ENCODE data around the gene PTPRZ1. TPM values are rescaled to one million over a fixed set of nuclear protein-coding genes. Genes with fewer than 3 reads are reported as not detected.

Gene PTPRZ1
- total RNA-seq, 1 donor from 2014 or later: 31.5 TPM

DNA sequence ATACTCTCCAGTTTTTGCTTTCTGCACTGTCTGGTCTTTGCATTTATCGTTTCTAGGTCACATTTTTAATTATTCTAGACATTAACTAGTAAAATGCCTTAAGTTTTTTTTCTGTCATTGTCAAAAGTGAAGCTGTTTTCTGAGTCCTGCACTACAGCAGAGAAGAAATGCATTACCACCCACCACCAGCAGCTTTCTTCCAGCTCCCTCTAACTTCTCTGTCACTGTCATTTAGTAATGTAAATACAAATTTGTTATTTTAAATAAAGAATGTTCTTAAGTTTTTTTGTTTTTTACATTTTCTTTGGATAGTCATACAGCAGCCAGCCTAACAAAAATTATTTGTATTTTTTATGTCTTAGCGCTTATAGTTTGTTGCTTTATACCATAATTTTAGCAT is 18.8 kb downstream of the PTPRZ1 start:
- no peak for DNase-seq

DNA sequence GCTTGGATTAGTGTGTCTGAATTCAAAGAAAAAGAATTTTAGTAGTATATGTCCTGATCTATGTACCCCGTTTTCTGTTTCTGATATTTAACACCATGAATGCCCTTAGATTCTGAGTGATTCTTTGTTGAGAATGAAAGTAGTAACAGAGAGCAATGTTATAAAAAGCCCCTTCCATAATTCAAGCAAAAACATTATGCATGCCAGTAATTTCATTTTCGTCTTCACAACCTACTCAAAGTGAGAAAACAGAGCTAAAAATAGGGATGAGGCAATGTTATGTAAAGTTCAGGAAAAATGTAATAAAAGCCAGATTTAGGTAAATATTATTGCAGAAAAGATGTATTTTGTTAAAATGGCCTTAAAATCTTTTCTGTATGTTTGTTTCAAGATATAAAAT is 28.1 kb downstream of the PTPRZ1 start:
- no peak for DNase-seq

DNA sequence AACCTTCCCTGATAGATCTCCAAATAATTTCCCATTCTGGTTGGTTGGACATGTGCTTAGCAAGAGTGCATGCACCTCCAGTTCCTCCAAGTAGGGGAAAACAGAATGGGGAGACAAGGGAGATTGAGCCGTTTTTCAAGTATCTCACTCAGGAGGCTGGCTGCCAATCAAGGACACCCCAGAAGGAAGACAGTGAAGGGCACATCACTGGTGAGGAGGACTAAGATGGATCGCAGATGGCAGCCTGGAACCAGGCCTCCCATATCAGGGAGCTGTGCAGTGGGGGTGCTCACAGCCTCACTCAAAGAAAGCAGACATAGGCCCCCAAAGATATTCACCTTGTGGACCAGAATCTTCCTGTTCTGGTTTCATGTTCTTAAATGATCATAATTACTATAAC is 31.2 kb downstream of the PTPRZ1 start:
- DNase-seq: no peak

DNA sequence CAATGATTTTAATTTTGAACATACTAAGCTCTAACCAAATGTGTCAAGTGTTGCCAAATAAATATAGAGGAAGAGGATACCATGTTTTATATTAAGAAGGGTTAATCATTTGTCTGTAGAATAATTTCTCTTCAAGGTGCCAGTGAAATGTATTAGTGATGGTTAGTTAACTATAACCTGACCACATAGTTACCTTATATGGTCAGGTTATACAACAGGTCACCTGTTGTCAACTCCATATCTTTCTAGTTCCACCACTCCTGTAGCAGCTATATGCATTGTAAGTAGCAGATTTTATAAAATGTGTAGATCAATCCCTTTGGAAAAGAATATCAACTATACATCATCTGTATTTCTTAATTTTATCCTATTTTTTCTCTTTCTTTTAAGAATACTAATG is 35.1 kb downstream of the PTPRZ1 start:
- no peak for DNase-seq

DNA sequence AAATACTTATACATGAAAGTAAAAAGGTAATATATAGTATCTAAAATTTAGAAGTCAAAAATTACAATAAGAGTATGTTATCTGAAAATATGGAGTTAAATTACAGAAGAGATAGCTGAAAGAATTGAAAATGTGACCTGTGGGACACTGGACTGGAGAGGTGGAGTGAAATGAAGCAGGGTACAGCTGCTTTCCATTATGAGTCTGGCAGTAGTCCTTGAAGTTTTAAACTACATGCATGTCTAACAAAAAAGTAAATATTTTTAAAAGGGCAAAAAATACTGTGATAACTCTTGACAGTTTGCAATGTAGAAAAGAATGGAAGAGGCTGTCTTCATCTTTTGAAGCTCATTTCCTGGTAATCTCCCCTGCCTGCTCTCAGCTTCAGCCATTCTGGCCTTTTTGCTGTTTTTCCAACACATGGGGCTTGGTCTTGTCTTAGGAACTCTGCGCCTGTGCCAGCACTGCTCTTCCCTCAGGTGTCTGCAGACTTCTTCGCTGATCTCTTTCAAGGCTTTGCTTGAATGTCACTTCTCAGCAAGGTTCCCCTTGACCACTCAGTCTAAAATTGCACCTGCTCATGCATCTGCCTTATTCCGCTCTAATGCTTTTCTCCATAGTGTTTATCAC is 36.9 kb downstream of the PTPRZ1 start:
- peak; percentile 11 for DNase-seq

DNA sequence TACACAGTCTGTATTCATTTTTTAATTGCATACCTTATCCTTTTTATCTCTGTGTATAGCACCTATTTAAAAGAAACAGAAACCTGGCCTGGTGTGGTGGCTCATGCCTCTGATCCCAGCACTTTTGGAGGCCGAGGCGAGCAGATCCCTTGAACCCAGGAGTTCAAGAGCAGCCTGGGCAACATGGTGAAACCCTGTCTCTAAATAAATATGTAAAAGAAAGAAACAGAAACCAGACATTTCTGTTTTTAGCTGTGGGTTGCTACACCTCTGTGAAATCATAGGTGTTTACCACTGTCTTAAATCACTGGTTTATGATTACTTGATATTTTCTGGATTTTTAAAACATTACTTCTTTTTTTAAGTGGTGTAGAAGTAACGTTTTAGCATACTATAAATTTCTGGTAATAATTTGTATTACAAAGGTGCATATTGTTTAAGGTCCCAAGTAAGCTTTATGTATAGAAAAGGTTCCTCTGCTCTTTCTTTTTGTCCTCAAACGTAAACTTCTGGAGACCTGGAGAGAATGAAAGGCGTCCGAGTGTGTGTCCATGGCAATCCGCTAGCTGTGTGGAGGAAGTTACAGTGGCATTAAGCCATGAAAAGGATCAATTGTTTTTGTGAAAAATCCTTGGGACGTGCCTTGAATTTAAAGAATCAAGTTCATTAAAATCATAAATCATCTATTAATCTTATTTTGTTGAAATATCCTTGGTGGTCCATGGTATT is 41.1 kb downstream of the PTPRZ1 start:
- no peak for DNase-seq

DNA sequence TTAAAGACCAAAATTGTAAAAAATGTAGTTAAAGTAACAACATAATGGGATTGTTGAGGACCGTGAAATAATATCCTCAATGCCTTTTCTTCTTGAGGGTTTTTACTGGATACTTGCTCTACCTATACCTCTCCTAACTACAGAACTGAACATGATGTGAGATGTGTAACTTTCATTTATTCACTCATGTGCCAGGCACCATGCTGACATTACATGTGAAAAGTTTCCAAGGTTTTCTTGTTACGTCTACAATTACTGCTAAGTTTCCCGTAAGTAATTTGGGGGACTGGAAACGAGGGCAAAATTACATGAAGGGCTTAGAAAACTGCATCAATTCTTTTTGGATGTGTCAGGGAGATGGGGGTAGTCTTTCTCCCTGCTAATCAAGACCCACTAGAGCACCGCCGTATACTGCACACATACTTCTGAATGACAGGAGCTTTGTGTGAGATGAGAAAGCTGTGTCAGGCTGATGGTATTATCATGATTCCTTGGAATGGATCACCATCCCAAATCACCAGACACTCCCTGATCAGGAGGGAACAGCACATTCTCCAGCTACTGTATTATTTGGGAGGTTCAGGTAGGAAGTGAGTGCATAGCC is 41.8 kb downstream of the PTPRZ1 start:
- no peak for DNase-seq

DNA sequence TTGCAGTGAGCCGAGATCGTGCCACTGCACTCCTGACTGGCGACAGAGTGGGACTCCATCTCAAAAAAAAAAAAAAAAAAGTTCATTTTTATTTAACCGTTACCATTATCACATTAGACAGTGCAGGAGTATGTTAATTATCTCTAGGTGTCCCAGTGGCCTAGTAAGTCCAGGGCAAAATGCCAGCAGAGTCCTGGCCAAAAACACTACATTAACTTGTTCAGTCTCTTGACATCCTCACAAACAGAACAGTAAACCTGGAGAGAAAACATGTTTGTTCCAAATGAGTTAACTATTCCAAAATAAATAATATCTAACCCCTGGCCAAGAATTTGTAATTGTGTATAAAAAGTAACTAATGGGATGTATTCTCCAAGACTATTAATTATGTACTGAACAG is 43.2 kb downstream of the PTPRZ1 start:
- no peak for DNase-seq

DNA sequence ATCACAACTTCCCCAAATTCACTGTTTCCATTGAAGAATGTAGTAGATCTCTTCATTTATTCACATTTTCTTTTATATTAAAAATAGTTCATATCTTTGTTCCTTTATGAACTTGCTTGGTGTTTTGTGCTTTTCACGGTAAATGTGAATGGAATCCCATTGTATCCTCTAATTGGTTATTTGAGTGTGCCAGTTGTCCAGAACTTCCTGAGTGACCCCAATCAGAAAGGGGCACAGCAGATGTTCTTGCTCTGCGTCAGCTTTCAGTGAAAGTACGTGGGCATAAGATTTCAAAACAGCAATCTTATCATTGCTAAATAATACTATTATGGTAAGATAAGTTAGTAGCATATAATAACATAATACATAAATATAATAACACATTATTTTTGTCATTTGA is 47.0 kb downstream of the PTPRZ1 start:
- DNase-seq: no peak

DNA sequence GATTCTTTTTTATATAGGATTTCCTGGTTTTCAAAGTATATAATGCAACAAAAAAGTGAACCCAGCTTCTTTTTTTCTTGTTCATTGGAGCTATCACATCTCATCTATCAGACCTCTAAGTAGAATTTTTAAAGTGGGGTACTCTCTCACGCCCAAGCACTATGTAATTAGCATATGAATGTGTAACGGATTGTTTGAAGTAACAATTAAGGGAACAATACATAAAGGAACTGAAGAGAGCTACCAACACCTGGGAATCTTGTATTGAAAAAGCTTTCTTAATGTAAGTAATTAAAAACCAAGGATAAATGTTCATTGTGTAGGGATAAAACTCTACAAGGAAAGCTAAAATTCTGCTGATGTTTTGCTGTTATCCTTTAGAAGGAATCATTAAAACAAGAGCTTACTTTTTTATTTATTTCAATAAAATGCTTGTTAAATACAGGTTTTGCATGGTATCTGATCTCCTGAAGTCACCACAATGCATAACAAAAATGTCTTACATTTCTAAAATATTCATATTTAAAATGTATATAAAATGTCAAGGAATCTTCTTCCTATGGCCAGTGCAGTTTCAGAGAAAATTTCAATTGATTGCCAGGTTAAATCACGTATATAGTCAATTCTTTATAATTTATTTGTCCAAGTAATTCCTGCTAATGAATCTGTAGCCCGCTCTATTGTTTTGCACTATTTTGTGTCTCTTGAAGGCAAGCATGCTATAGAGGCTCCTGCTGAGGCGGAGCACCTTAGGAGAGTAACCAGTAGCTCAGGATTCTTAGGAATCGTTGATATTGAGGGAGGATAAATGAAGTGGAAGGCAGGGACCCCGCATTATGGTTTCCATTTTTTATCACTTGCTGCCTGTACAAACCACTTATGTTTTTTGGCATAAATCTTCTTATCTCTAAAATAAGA is 51.6 kb downstream of the PTPRZ1 start:
- DNase-seq: no peak

DNA sequence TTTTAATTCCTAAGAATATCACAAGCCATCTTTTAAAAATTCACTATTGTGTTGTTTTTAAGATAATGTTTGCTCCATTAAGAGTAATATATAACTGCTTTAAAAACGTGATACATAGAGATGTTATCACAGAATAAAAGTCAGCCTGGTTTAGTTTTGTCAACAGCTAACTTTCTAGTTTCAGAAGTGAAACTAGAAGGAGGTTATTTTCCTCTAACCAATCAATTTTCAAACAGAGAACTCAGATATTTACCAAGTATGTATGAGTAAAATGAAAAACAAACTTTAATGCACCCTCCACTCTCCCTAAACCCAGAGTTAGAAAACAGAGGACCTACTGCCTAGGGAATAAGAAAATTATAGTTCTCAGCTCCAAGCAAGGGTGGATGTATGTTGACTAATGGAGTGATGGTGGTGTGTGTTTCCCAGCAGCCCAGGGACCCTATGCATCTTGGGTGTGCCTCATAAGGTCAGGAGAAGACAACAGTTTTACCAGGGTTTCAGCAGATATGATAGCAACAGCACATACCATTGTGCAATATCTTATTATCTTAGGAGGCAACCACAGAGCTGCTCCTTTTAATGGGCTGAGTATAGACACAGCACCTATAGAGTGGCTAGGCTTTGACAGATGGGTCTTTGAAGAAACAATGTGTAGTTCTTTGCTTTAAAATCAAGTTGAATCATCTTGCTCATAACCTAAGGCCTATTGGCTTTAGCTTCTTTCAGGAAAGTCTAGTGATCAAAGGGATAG is 58.4 kb downstream of the PTPRZ1 start:
- no peak for DNase-seq

DNA sequence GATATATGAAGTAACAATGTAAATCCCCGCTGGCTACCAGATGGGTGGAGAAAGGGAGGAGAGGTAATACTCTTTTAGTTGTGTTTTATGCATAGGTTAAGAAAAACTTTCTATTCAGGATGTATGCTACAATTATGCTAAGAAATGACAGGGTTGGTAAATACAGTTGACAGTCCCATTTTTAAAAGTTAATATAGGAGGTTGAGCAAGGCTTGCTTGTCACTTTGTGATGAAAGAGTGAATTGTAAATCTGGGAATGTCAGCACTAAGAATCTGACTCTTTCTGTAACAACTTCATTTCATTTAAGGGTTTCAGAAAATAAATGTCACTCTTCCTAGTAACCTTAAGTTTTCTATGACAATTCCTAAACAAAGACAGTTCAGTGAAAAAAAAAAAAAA is 59.8 kb downstream of the PTPRZ1 start:
- DNase-seq: no peak

DNA sequence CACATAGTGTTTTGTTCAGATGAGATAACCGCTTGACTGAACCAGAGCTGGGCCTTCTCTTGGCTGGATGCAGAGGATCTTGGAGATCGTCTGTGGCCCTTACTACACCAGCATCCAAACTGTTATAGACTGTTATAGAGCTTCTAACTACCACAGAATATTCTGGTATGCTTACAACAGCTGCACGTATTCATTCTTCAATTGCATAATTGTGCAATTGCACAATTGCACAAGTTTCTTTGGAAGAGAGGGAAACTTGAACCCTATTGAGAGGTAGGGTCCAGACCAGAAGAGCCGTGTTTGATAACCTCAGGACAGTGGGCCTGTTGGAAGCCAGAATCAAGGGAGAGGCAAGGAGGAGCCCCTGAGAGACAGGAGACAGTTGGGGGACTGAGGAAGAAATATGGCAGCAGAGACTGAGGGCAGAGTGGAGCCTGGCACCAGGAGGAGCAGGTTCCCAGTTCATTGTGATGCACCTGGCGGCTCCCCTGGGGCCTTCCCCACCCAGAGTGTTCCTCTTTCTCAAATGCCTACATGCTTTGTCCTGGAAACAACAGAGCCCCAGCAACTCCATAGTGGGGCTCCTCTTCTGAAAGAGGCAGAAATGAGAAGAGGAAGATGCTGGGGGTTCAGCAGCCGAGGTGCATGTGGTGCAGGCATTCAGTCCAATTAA is 64.1 kb downstream of the PTPRZ1 start:
- DNase-seq: no peak

DNA sequence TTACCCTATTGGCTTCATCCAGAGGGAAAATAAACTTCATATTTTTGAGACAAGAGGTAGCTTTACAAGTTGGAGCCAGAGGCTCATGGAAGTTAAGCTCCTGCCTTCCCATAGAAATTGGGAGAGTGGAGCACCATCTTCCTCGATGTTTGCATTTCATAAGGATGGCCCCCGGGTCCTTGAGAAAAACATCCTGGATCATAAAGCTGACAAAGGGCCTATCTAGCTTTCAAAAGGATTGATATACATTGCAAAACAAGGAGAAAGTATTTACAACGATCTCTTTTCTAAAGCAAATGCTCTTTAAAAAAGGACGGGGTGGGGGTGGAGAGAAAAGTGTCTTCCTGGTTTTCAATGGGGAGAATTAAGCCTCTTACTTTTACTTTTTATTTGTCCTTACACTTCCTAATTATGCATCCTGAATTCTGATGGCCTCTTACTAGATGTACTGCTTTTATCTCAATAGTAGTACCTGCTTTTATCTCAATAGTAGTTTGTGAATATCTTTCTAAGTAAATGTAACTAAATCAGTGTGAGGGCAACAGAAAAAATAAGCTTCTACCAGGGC is 65.6 kb downstream of the PTPRZ1 start:
- no peak for DNase-seq

DNA sequence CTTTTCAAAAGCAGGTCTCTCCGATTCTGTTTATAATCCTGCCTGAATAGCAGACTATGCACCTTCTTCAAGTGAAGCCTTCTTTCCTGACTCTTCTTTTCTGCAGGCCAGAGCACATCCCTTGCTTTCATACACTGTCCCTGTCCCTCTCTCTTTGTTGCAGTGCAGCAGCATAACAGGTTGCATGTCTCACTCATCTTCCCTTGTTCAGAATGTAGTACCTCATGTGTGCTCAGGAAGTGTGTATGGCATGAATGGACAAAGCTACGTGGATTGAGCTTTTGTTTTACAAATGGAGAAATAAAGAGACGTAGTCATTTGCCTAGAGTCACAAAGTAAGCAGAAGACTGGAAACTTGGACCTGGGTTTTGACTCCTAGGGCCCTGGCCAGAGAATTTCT is 68.0 kb downstream of the PTPRZ1 start:
- no peak for DNase-seq

DNA sequence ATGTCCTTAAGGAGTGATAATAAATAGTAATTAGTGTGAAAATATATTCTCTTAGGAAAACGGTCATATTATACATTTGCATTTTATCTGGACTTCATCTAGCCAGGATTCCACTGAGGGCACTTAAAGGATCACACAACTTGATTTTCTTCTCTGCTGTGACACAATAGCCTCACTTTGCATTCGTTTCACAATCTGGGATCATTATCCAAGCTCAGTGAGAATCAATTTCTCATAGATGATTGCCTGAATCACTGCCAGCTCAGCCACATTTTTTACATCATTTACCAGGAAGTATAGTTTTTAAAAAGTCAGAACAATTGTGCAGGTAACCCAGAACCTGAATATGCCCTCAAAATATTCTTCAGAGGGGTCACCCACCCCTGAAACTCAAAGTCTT is 68.9 kb downstream of the PTPRZ1 start:
- DNase-seq: no peak

DNA sequence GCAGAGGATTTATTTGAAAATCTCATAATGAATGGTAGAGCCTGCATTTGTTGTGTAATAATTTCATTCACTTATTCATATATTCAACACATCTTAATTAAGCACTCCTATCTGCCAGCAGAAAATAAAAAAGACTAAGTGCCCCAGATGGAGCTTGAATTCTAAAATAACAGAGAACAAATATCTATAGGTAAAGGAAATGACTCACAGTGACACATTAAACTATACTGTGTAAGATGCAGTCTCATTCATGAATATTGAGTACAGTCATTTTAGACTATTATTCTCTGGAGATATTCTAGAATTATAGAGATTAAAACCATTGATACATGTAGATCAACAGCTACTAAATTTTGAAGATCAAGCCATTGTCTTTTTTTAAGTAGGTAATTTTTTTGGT is 72.1 kb downstream of the PTPRZ1 start:
- DNase-seq: no peak

DNA sequence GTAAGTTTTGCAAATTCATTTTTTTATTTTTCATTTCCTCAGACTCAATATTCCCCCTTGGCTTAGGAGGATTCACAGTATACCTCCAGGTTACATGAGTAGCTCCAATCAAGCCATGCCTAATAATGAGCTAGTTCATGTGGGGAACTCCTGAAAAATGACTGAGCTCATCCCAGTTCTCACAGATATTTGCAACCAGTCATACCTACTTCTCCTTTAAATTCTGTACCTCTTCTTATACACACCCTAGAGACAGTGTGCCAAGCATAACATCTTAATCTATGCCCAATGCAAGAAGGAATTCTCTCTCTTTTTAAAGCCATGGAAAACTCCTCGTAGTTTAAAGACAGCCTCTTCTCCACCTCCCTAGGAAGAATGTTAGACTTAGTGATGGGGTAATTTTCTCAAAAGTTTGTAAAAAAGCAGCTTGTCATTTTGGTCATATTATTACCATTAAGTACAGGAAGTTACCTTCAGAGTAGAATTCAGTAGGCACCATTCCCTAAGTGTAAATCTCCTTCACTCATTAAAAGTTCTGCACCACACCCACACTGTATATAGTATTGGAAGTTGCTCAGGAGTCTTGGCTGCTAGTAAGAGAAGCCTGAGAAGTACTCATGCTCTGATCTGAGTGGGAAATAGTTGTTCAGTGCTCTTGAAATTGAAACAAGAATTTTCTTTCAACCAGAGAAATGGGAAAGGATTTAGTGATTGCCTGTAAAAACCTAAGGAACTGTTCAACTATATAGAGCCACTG is 72.7 kb downstream of the PTPRZ1 start:
- no peak for DNase-seq

DNA sequence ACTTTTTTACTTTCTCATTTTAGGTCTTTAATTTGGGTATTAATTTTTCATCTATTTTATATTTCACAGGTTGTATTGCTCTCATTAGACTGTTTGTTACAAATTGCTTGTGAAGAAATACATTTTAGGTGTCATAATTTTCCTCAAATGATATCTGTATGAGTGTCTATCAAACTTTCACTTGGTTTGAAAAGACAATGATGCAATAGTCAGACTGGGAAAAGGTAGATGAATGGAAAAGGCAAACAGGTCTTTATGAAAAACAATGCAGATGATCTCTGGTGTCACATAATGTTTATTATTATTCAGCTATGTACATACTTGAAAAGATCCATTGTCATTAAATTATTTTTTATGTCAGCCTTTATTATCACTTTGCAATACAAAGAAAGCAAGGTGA is 80.2 kb downstream of the PTPRZ1 start:
- no peak for DNase-seq

DNA sequence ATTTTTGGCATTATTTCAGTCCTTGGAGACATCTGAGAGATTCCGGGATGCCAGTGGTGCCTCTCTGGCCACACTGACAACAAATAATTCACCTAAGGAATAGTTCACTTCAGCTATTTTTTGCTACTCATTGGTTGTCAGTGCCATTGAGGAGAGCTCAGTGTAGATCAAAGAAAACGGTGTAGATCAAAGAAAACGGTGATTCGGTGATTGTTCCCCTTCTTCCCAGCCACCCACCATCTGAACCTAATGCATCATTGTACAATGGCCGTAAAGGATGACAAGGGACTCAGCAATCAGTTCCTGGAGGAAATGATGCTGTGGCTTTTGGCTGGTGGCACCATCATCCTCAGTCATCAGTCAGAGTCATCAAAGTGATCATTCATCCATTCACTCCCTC is 80.6 kb downstream of the PTPRZ1 start:
- DNase-seq: no peak

All from tongue (tissue), 2 donors.